Measurements from ENCODE around the gene RFPL1.
"Not testable (repeated sequence)": the region's sequence is repeated elsewhere in the genome, so short reads cannot be mapped to it uniquely, and the experiment has no call there.

Gene RFPL1

DNA sequence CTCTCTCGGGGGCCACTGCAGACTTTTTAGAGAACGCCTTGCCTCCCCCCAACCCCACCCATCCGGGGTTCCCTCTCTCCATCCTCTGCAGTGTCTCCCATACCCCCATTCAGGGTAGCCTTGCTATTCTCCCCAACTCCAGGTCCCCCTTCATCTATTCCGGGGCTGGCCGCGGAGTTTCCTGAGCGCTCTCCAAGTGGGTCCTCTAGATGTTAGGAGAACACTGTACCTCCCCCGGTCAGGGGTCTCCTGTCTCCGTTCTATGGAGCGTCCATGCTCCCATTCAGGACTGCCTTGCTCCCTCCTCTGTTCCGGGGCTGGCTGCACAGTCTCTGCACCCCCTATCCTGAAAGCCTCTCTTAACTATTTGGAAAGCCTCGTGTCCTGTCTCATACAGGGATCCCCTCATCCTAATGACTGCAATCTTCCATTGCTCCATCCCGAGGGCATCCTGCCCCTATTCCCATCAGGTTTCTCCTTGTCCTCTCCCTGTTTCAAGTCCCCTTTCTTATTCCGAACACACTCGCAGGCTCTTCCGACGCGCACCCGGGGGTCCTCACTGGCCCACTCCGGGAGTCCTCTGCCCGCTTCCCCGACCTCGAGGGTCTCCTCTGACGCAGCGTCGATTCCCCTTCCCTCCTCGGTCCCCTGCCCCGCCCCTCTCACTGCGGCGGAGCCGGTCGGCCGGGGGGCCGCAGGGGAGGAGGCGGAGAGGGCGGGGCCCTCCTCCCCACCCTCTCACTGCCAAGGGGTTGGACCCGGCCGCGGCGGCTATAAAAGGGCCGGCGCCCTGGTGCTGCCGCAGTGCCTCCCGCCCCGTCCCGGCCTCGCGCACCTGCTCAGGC lies 41.3 kb downstream of the RFPL1 start, which contains the start of gene NEFH:
Gene NEFH (plus strand): TSS at position 802 of the 845 bp plus-strand sequence. CDS start 45 bp downstream, outside the sequence.
- no peak for DNase-seq

DNA sequence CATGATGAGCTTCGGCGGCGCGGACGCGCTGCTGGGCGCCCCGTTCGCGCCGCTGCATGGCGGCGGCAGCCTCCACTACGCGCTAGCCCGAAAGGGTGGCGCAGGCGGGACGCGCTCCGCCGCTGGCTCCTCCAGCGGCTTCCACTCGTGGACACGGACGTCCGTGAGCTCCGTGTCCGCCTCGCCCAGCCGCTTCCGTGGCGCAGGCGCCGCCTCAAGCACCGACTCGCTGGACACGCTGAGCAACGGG lies 41.8 kb downstream of the RFPL1 start:
- DNase-seq, result no peak

DNA sequence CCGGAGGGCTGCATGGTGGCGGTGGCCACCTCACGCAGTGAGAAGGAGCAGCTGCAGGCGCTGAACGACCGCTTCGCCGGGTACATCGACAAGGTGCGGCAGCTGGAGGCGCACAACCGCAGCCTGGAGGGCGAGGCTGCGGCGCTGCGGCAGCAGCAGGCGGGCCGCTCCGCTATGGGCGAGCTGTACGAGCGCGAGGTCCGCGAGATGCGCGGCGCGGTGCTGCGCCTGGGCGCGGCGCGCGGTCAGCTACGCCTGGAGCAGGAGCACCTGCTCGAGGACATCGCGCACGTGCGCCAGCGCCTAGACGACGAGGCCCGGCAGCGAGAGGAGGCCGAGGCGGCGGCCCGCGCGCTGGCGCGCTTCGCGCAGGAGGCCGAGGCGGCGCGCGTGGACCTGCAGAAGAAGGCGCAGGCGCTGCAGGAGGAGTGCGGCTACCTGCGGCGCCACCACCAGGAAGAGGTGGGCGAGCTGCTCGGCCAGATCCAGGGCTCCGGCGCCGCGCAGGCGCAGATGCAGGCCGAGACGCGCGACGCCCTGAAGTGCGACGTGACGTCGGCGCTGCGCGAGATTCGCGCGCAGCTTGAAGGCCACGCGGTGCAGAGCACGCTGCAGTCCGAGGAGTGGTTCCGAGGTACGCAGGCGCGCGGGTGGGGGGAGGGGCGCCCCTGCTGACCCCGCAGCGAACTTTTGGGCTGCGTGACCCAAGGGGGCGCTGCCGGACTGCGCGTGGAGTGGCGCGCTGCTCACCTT lies 42.3 kb downstream of the RFPL1 start:
- DNase-seq, result peak; percentile 60

DNA sequence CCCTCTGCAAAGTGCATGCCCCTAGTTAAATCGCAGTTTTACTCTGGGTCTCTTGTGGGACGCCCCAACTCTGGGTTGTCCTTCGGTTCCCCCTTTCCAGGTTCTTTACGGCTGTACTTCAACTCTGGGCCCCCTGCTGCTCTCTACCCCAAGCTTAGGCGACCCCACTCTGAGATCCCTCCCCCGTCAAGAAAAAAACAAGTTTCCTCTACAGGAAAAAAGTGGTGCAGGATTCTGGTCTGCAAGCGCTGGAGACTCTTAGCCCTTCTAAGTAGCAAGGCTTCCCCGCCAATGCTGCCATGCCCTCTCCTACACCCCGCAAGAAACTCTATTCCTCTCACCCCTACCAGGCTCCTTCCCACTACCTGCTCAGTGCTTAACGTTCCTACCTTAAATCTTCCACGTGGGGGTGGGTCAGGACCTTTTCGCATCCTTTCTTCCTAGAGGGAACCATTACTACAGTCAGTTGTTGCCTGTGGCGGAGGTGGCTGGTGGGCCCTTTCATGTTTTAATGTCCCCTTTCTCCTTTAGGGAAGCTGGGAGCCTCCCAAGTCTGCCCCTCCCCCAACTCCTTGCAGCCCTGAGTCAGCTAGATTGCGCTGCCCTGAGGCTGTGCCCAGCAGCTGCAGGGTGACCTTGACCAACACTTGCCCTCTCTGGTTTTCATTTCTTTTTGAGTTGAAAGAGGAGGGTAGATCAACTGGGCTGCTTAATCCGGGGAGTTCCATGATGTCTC lies 43.0 kb downstream of the RFPL1 start:
- DNase-seq, result no peak

DNA sequence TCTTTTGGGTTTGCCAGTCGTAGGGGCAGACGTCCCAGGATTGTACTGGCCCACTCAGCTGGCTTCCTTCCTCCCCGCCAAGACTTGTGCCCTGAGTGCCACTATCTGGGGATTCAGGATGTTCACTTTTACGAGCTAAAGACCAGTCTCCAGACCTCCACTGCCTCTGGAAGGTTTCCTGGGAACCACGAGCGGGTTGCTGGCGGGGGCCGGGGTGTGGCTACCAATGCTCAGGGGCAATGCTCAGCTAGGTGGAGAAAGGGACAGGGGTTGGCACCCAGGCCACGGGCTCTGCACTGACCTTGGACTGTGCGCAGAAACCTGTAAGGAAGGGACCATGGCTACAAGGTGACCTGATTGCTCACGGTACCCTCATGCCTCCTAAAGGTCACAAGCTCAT lies 43.9 kb downstream of the RFPL1 start:
- no peak for DNase-seq

DNA sequence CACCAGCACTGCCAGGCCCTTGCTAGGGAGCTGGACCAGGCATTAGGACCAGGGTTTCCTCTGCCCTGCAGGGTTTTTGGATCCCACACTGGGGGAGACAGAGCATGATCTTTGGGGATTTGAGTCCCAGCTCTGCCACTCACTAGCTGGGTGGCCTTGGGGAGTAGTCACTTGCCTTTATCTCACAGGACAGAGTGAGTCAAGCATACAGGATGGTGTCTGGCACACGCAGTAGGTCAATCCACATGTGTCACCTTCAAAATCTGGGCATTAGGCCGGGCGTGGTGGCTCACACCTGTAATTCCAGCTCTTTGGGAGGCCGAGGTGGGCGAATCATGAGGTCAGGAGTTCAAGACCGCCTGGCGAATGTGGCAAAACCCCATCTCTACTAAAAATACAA lies 44.3 kb downstream of the RFPL1 start:
- no peak for DNase-seq

DNA sequence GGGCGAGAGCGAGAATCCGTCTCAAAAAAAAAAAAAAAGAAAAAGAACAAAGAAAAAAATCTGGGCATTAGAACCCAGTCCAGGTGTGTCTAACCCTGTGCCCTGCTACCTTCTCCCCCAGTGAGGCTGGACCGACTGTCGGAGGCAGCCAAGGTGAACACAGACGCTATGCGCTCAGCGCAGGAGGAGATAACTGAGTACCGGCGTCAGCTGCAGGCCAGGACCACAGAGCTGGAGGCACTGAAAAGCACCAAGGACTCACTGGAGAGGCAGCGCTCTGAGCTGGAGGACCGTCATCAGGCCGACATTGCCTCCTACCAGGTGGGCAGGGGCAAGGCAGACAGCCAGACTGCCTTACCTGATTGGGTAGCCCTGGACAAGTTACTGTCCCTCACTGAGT lies 44.9 kb downstream of the RFPL1 start:
- DNase-seq, result no peak

DNA sequence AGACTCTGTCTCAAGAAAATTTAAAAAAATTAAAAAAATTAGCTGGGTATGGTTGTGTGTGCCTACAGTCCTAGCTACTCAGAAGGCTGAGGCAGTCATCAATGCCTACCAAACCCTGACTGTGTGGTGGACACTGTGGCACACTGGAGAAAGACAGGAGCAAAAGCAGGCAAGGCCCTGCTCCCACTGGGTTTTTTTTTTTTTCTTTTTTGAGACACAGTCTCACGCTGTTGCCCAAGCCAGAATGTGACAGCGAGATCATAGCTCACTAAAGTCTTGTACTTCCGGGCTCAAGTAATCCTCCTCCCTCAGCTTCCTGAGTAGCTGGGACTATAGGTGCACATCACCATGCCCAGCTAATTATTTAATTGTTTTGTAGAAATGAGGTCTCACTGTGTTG lies 46.3 kb downstream of the RFPL1 start:
- DNase-seq, result no peak

DNA sequence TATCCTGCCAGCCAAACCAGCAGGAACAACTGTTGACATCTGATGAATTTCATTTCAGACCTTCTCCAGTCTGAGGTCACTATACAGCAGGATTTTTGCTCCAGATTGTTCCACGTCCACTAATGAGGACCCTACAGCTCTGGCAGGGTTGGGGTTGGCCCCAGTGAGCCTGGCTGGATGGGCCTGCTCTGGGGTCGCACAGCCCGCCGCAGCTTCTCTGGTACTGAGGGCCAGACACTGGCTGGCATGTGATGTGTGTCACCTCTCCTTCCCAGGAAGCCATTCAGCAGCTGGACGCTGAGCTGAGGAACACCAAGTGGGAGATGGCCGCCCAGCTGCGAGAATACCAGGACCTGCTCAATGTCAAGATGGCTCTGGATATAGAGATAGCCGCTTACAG lies 47.1 kb downstream of the RFPL1 start:
- no peak for DNase-seq

DNA sequence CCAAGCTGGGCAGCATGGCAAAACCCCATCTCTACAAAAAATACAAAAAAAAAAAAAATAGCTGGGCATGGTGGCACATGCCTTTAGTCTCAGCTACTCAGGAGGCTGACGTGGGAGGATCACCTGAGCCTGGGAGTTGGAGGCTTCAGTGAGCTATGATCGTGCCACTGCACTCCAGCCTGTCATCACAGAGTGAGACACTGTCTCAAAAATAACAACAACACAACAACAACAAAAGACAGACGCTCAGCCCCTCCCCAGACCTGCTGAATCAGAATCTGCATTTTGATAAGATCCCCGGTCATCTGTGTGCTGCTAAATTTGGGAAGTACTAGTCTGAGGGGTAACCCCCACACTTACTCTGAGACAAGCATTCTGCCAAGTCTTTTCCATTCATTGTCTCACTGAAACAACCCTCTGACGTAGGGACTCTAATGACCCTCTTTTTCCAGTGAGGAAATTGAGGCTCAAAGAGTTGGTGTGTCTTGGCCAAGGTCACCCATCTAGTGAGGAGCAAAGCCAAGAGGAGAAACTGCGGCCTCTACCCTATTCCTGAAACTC lies 49.1 kb downstream of the RFPL1 start:
- no peak for DNase-seq

DNA sequence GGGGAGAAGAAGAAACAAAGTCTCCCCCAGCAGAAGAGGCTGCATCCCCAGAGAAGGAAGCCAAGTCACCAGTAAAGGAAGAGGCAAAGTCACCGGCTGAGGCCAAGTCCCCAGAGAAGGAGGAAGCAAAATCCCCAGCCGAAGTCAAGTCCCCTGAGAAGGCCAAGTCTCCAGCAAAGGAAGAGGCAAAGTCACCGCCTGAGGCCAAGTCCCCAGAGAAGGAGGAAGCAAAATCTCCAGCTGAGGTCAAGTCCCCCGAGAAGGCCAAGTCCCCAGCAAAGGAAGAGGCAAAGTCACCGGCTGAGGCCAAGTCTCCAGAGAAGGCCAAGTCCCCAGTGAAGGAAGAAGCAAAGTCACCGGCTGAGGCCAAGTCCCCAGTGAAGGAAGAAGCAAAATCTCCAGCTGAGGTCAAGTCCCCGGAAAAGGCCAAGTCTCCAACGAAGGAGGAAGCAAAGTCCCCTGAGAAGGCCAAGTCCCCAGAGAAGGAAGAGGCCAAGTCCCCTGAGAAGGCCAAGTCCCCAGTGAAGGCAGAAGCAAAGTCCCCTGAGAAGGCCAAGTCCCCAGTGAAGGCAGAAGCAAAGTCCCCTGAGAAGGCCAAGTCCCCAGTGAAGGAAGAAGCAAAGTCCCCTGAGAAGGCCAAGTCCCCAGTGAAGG lies 50.9 kb downstream of the RFPL1 start:
- DNase-seq, result not testable (repeated sequence)

DNA sequence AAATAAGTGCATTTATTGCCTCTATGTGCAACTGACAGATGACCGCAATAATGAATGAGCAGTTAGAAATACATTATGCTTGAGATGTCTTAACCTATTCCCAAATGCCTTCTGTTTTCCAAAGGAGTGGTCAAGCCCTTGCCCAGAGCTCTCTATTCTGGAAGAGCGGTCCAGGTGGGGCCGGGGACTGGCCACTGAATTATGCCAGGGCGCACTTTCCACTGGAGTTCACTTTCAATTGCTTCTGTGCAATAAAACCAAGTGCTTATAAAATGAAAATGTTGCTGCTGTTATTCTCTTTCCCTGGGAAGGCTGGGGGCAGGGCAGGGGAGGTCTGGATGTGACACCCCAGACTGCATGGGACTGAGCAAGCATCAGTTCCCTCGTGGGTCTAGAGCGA lies 52.6 kb downstream of the RFPL1 start:
- DNase-seq, result no peak
